ENCODE measurements around the gene GOLPH3L. TPM values are rescaled to one million over a fixed set of nuclear protein-coding genes. Genes with fewer than 3 reads are reported as not detected.
A peak's percentile ranks its signal among the peaks of the same experiment; 100 is the strongest.
"Not testable (repeated sequence)": the region's sequence is repeated elsewhere in the genome, so short reads cannot be mapped to it uniquely, and the experiment has no call there.

The GOLPH3L gene
- total RNA-seq, 1 experiment from 2014 or later = 68.5 TPM

GRCh38 chr1:150604226-150604588 is 92.7 kb downstream of the GOLPH3L start:
- ChIA-PET CTCF (interaction anchor here (1.0 to 2.1 kb wide), 4 partner anchors 12 to 43 kb away, joined by 3 to 8 read pairs (median 3); no protein-coding TSS in a partner anchor), POLR2A (interaction anchor here (0.5 to 5.3 kb wide), 7 partner anchors 15 to 595 kb away, joined by 4 to 59 read pairs (median 17); partner anchors contain the start of genes ENSA and MCL1)
- peak overlapping the region; percentile 94 for H3K27ac Mint-ChIP-seq (ENCODE audit: low read depth, unreplicated experiment)
- no peak for DNase-seq (ENCODE audit: unreplicated experiment)
- peaks cover 17% of the 10 kb centered on the region for H3K4me1 Mint-ChIP-seq (ENCODE audit: insufficient read depth, unreplicated experiment)
- peak overlapping the region; percentile 11 for H3K4me3 Mint-ChIP-seq (ENCODE audit: unreplicated experiment)
- no peak for TF ChIP-seq CTCF (IDR thresholded peaks at IDR 0.05; ENCODE audit: unreplicated experiment)
- TSS peak; percentile 93 for BruUV-seq (replicated peaks)
- intact Hi-C loops (cut with micrococcal nuclease) = no loop called here
- H3K36me3 Mint-ChIP-seq (ENCODE audit: insufficient read depth, unreplicated experiment) = peaks cover 37% of the 10 kb centered on the region
- no peaks in the 10 kb centered on the region for H3K27me3 Mint-ChIP-seq (ENCODE audit: insufficient read depth, unreplicated experiment)
- no peaks in the 10 kb centered on the region for H3K9me3 Mint-ChIP-seq (ENCODE audit: unreplicated experiment)

GRCh38 chr1:150603711-150604110 is 93.2 kb downstream of the GOLPH3L start:
- CTCF ChIA-PET = interaction anchor here (0.7 to 2.1 kb wide), 7 partner anchors 12 to 209 kb away, joined by 3 to 8 read pairs (median 3); no protein-coding TSS in a partner anchor
- Mint-ChIP-seq H3K4me1 (ENCODE audit: insufficient read depth, unreplicated experiment) (peaks cover 17% of the 10 kb centered on the region), H3K27me3 (ENCODE audit: insufficient read depth, unreplicated experiment) (no peaks in the 10 kb centered on the region), H3K9me3 (ENCODE audit: unreplicated experiment) (no peaks in the 10 kb centered on the region), H3K27ac (ENCODE audit: low read depth, unreplicated experiment) (peak overlapping the region; percentile 94), H3K36me3 (ENCODE audit: insufficient read depth, unreplicated experiment) (peaks cover 32% of the 10 kb centered on the region), H3K4me3 (ENCODE audit: unreplicated experiment) (no peak overlapping the region)
- no TSS peak for BruUV-seq (replicated peaks)
- POLR2A ChIA-PET = interaction anchor here (0.9 to 5.3 kb wide), 9 partner anchors 8 to 39 kb away, joined by 3 to 59 read pairs (median 11); partner anchors contain the start of genes ENSA and MCL1
- DNase-seq (ENCODE audit: unreplicated experiment) = no peak
- TF ChIP-seq CTCF (IDR thresholded peaks at IDR 0.05; ENCODE audit: unreplicated experiment) = no peak
- intact Hi-C loops (cut with micrococcal nuclease) = no loop called here

GRCh38 chr1:150602372-150602771 is 94.6 kb downstream of the GOLPH3L start:
- H3K27me3 Mint-ChIP-seq (ENCODE audit: insufficient read depth, unreplicated experiment); intact Hi-C loops (cut with micrococcal nuclease); H3K27ac Mint-ChIP-seq (ENCODE audit: low read depth, unreplicated experiment); BruUV-seq (replicated peaks); H3K9me3 Mint-ChIP-seq (ENCODE audit: unreplicated experiment); DNase-seq (ENCODE audit: unreplicated experiment); H3K4me3 Mint-ChIP-seq (ENCODE audit: unreplicated experiment): not testable (repeated sequence)
- Mint-ChIP-seq H3K36me3 (ENCODE audit: insufficient read depth, unreplicated experiment) (peaks cover 25% of the 10 kb centered on the region), H3K4me1 (ENCODE audit: insufficient read depth, unreplicated experiment) (peaks cover 17% of the 10 kb centered on the region)
- POLR2A ChIA-PET = interaction anchor here (1.3 to 1.6 kb wide), 3 partner anchors 23 to 38 kb away, joined by 3 to 6 read pairs (median 4); partner anchors contain the start of gene MCL1
- CTCF ChIA-PET = interaction anchor here (1.2 to 1.6 kb wide), 3 partner anchors 17 to 42 kb away, joined by 3 to 6 read pairs (median 6); no protein-coding TSS in a partner anchor

- Mint-ChIP-seq H3K4me1 (ENCODE audit: insufficient read depth, unreplicated experiment) (peaks cover 18% of the 10 kb centered on the region), H3K27me3 (ENCODE audit: insufficient read depth, unreplicated experiment) (no peaks in the 10 kb centered on the region), H3K36me3 (ENCODE audit: insufficient read depth, unreplicated experiment) (peaks cover 30% of the 10 kb centered on the region), H3K27ac (ENCODE audit: low read depth, unreplicated experiment) (no peak overlapping the region), H3K4me3 (ENCODE audit: unreplicated experiment) (no peak overlapping the region), H3K9me3 (ENCODE audit: unreplicated experiment) (no peaks in the 10 kb centered on the region)
- TF ChIP-seq CTCF (IDR thresholded peaks at IDR 0.05; ENCODE audit: unreplicated experiment) = no peak
- intact Hi-C loops (cut with micrococcal nuclease) = no loop called here
- ChIA-PET CTCF (interaction anchor here (0.7 to 1.2 kb wide), 2 partner anchors 39 to 41 kb away, joined by 6 read pairs; no protein-coding TSS in a partner anchor), POLR2A (interaction anchor here (0.5 to 1.6 kb wide), 2 partner anchors 22 to 205 kb away, joined by 3 to 4 read pairs; partner anchors contain the start of gene MCL1)
- no TSS peak for BruUV-seq (replicated peaks)
- DNase-seq (ENCODE audit: unreplicated experiment) = no peak
These were observed 95.4 kb downstream of the GOLPH3L start for GRCh38 chr1:150601540-150601939.

- H3K4me3 Mint-ChIP-seq (ENCODE audit: unreplicated experiment); BruUV-seq (replicated peaks); H3K9me3 Mint-ChIP-seq (ENCODE audit: unreplicated experiment); H3K27me3 Mint-ChIP-seq (ENCODE audit: insufficient read depth, unreplicated experiment); H3K27ac Mint-ChIP-seq (ENCODE audit: low read depth, unreplicated experiment); intact Hi-C loops (cut with micrococcal nuclease); DNase-seq (ENCODE audit: unreplicated experiment): not testable (repeated sequence)
- peaks cover 11% of the 10 kb centered on the region for H3K4me1 Mint-ChIP-seq (ENCODE audit: insufficient read depth, unreplicated experiment)
- CTCF ChIA-PET = interaction anchor here (0.6 kb wide), 2 partner anchors 11 to 30 kb away, joined by 4 read pairs; no protein-coding TSS in a partner anchor
- H3K36me3 Mint-ChIP-seq (ENCODE audit: insufficient read depth, unreplicated experiment) = peaks cover 29% of the 10 kb centered on the region
- POLR2A ChIA-PET = interaction anchor here (1.1 to 2.1 kb wide), 2 partner anchors 12 to 30 kb away, joined by 5 to 8 read pairs; no protein-coding TSS in a partner anchor
These were observed 98.6 kb downstream of the GOLPH3L start for GRCh38 chr1:150598346-150598745.
